Kidney (tissue), 14 donors: ENCODE measurements around the gene ABCC3. TPM values are rescaled to one million over a fixed set of nuclear protein-coding genes. Genes with fewer than 3 reads are reported as not detected.

Experiments used
- DNase-seq, 5 donors: peaks; one replicate each; pipeline ENCODE4 v3.0.0-alpha.2; 2013 to 2020
- FAIRE-seq: peaks from 2 replicates; lab custom pipeline; 2012; peaks lifted over from hg19 to GRCh38; lab: Jason Lieb, UNC
- H3K27ac ChIP-seq, 2 donors: one replicate each; pipeline ENCODE4 v1.7.0; 2013; ENCODE audit warnings: low read depth in 2 of 2, low read length in 2 of 2, inconsistent platforms in 1 of 2
- H3K27me3 ChIP-seq: one replicate; pipeline ENCODE4 v1.7.1; 2013; ENCODE audit warnings: low read length, inconsistent platforms; ENCODE audit not compliant: control insufficient read depth, insufficient read depth
- H3K36me3 ChIP-seq, 3 donors: one replicate each; pipeline versions ENCODE4 v1.7.0 to v1.7.1; 2013; ENCODE audit warnings: low read length in 3 of 3, control low read depth in 1 of 3, inconsistent platforms in 1 of 3; ENCODE audit not compliant: insufficient read depth in 3 of 3, control insufficient read depth in 2 of 3
- H3K4me1 ChIP-seq, 3 donors: one replicate each; pipeline versions ENCODE4 v1.7.0 to v1.7.1; 2013; ENCODE audit warnings: low read length in 3 of 3, inconsistent platforms in 1 of 3, low read depth in 1 of 3; ENCODE audit not compliant: control insufficient read depth in 2 of 3, insufficient read depth in 2 of 3
- H3K4me3 ChIP-seq, 3 donors: one replicate each; pipeline versions ENCODE4 v1.7.0 to v1.8.1; 2013; ENCODE audit warnings: low read length in 3 of 3, control low read depth in 1 of 3, inconsistent platforms in 1 of 3
- H3K9ac ChIP-seq, 3 donors: one replicate each; pipeline versions ENCODE4 v1.7.0 to v1.7.1; 2013; ENCODE audit warnings: low read length in 3 of 3, control low read depth in 1 of 3, inconsistent platforms in 1 of 3
- H3K9me3 ChIP-seq, 3 donors: one replicate each; pipeline versions ENCODE4 v1.7.0 to v1.7.1; 2013; ENCODE audit warnings: low read length in 3 of 3, control low read depth in 1 of 3, inconsistent platforms in 1 of 3; ENCODE audit not compliant: control insufficient read depth in 2 of 3, insufficient read depth in 1 of 3
- intact Hi-C: fragments of 100-400 bp; cut with DNase I; formaldehyde crosslinking; loops from one replicate; pipeline ENCODE4 v1.11.1; 2022
- polyA plus RNA-seq: library from polyadenylated mRNA; stranded (reverse); fragments of 350-450 nt; fragmentation: Illumina TruSeq; extraction: RNeasy Lipid Tissue Mini Kit (QIAGEN cat#74804); gene quantifications from one replicate; pipeline ENCODE4 v1.2.3, GENCODE V29; 2014; ENCODE audit warnings: low read depth, low replicate concordance; ENCODE audit not compliant: insufficient read depth
- total RNA-seq: library from RNA; stranded (reverse); fragmentation: NEBNext Ultra II Directional; extraction: Animal tissue kit (Norgen Biotek cat#: 25700); gene quantifications from one replicate; pipeline ENCODE4 v1.2.1, GENCODE V29; 2021
- TF ChIP-seq, protein P1 (sequence below): IDR thresholded peaks from 3 replicates; pipeline ENCODE4 v1.5.1; 2012; ENCODE audit warnings: mild to moderate bottlenecking, moderate library complexity, borderline replicate concordance; ENCODE audit not compliant: insufficient read depth; ENCODE audit errors: extremely low read depth
- donor health status: control.
- donor health status: control.
- donor health status: control.
- donor health status: control.
- donor health status: control.
- donor health status: DM: yes; HTN: yes; CAD: no.
- donor health status: Normal renal cell carcinoma (clear cell type).

The ABCC3 gene
- total and polyA plus RNA-seq, 2 donors from 2014 or later, result 9.3 to 156 TPM

DNA sequence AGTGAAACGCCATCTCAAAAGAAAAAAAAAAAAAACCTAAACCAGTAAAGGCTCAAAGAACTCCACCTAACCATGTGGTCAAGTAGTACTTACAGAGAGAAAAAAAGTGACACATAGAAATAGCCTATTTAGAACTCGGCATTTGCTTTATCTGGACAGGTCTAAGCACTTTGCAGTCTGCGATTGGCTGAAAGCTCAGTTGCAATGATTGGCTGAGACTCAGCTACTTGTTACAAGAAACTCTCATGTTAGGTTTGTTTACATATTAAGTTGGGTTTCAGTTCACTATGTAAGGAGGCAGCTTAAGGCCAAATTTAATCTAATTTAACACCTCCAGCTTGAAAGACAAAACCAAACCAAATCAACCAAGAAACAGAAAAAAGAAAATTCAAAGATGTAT is 19.1 kb downstream of the ABCC3 start:
- H3K27ac ChIP-seq, result no peak overlapping the region
- H3K9me3 ChIP-seq, result no peaks in the 10 kb centered on the region
- DNase-seq, result no peak
- H3K4me1 ChIP-seq, result no peaks in the 10 kb centered on the region
- H3K9ac ChIP-seq, result no peak overlapping the region
- H3K27me3 ChIP-seq, result no peaks in the 10 kb centered on the region
- TF ChIP-seq, protein P1, sequence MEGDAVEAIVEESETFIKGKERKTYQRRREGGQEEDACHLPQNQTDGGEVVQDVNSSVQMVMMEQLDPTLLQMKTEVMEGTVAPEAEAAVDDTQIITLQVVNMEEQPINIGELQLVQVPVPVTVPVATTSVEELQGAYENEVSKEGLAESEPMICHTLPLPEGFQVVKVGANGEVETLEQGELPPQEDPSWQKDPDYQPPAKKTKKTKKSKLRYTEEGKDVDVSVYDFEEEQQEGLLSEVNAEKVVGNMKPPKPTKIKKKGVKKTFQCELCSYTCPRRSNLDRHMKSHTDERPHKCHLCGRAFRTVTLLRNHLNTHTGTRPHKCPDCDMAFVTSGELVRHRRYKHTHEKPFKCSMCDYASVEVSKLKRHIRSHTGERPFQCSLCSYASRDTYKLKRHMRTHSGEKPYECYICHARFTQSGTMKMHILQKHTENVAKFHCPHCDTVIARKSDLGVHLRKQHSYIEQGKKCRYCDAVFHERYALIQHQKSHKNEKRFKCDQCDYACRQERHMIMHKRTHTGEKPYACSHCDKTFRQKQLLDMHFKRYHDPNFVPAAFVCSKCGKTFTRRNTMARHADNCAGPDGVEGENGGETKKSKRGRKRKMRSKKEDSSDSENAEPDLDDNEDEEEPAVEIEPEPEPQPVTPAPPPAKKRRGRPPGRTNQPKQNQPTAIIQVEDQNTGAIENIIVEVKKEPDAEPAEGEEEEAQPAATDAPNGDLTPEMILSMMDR, result no peak
- no peak overlapping the region for H3K4me3 ChIP-seq
- intact Hi-C loops, result no loop called here
- H3K36me3 ChIP-seq, result no peaks in the 10 kb centered on the region
- FAIRE-seq, result no peak

DNA sequence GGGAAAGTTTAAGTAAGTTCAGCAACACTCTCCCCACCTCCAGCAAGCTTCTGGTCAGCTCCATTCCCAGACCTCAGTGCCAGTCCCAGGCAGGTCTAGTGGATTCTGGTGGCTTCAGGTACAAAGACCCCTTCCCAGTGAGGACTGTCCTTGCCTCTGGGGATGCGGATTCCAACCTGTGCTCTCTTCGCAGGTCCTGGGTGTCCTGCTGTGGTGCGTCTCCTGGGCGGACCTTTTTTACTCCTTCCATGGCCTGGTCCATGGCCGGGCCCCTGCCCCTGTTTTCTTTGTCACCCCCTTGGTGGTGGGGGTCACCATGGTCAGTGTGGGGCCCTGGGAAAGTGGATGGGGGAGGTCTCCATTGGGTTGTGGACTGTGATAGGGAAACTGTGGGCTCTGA is 21.8 kb downstream of the ABCC3 start:
- DNase-seq (peak in 1 of 5 donors; percentile 37), FAIRE-seq (no peak)
- Histone ChIP-seq H3K4me1 (peaks cover 0 to 15% (median 14%) of the 10 kb centered on the region in 3 donors), H3K27me3 (no peaks in the 10 kb centered on the region), H3K36me3 (no peaks in the 10 kb centered on the region), H3K27ac (no peak overlapping the region), H3K4me3 (no peak overlapping the region), H3K9ac (no peak overlapping the region), H3K9me3 (no peaks in the 10 kb centered on the region)
- TF ChIP-seq, protein P1, result no peak
- intact Hi-C loops, result no loop called here

DNA sequence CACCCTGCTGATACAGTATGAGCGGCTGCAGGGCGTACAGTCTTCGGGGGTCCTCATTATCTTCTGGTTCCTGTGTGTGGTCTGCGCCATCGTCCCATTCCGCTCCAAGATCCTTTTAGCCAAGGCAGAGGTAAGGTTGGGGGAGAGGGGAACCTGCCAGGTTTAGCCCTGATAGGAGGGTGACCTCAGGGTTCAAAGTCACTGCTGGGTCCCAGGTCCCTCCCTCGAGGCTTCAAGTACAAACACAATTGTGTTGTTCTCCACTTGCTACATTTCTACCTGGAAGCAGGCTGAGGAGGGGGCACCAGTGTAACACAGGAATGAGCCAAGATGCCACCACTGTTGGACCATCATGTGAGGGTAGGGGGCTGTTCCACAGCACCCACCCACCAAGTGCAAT is 22.4 kb downstream of the ABCC3 start:
- Histone ChIP-seq H3K4me3 (no peak overlapping the region), H3K4me1 (peaks cover 0 to 20% (median 19%) of the 10 kb centered on the region in 3 donors), H3K36me3 (no peaks in the 10 kb centered on the region), H3K9ac (no peak overlapping the region), H3K27ac (no peak overlapping the region), H3K9me3 (no peaks in the 10 kb centered on the region), H3K27me3 (no peaks in the 10 kb centered on the region)
- TF ChIP-seq, protein P1, result no peak
- DNase-seq (peak in 1 of 5 donors; percentile 44), FAIRE-seq (no peak)
- intact Hi-C loops, result no loop called here

DNA sequence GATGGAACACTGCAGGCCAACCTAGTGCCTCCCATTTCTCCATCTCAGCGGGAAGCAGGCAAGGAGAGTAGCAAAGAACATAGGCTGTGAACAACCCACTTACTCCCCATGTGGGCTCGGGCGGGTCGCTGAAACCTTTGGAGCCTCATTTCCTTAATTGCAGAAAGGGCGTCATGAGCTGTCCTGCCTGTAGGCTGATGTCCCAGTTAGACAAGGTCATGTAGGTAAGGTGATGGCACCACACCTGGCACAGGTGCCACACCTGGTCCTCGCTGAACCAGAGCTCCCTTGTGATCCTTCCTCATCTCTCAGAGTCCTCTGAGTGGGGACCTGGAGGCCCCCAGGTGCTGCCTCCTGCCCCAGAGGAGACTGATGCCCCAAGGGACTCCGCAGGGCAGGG is 22.9 kb downstream of the ABCC3 start:
- intact Hi-C loops, result no loop called here
- no peaks in the 10 kb centered on the region for H3K9me3 ChIP-seq
- H3K27me3 ChIP-seq, result no peaks in the 10 kb centered on the region
- TF ChIP-seq, protein P1, result no peak
- peaks cover 0 to 24% (median 22%) of the 10 kb centered on the region in 3 donors for H3K4me1 ChIP-seq
- H3K36me3 ChIP-seq, result no peaks in the 10 kb centered on the region
- DNase-seq, result peak in 1 of 5 donors; percentile 49
- FAIRE-seq, result no peak
- H3K4me3 ChIP-seq, result no peak overlapping the region
- no peak overlapping the region for H3K9ac ChIP-seq
- H3K27ac ChIP-seq, result no peak overlapping the region
